DMS53 treated with DMSO at 0.1 percent for 48 hours (cell line): ENCODE results near the gene CPZ.
"Not testable (repeated sequence)": the region's sequence is repeated elsewhere in the genome, so short reads cannot be mapped to it uniquely, and the experiment has no call there.

ENCODE experiments used
- DNase-seq: peaks from one replicate; lab custom pipeline; 2025; ENCODE audit not compliant: unreplicated experiment; lab: John Stamatoyannopoulos, UW

CPZ gene

DNA sequence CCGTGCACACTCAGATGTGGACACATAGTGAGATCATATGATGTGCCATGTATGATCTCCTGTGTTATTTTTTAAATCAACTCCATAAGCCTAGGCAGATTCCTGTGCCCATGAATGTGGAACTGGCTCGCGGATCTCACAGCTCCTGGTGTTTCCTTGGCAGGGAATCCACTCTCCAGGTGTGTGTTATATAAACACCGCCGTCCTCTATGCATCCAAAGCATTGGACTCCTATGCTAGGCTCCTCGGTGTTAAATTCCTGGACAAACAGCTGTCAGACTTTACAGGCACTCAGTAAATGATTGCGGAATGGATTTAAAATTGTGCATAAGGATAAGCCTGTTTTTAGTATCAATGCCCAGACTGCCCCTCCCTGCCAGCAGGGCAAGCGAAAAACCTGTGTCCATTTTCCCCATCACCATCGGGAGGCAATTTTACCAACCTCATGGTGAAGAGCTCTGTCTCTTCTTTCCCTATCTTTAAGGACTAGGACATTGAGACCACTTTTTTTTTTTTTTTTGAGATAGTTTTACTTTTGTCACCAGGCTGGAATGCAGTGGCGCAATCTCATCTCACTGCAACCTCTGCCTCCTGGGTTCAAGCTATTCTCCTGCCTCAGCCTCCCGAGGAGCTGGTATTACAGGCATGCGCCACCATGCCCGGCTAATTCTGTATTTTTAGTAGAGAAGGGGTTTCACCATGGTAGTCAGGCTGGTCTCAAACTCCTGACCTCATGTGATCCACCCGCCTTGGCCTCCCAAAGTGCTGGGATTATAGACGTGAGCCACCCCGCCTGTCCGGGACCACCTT, 36.0 kb upstream of the CPZ start:
- DNase-seq, result no peak

DNA sequence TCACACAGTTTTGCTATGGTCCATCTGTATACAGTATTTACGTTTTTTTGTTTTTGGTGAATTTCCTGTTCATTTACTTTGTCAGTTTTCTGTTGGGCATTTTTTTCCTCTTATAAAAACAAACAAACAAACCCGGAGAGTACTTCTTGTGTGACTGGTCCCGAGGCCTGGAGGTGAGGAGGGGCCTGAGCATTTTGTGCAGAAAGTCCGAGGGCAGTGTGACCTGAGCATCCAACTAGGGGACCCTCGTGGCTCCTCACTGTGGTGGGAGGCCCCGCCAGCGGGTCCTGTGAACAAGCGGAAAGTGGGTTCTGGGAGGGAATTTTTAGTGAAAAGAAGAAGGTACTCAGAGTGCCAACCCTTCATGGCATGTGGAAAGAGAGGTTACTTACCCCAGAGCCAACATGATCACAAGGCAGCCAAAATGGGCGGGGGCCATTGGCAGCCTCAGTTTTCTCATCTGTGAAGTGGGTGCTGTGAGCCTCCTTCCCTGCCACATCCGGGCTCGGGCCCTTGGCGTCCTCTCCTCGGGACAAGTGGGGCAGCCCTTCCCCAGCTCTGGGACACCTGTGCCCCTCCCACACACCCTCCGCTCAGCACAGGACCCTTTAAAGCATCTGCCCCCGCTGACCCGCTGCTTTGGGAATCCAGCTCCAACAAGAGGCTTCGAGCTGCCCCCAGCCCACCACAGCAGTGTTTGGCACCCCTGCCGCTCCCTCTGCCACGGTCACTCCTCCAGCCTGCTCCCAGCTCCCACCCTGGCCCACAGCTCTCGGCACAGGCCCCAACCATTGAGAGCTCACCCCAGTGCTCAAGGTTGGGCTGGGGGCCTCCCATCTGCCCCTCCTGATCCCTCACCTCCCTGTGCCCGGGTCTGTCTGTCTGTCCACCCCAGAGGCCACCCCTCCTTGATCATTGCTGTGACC, 35.2 kb upstream of the CPZ start:
- no peak for DNase-seq

DNA sequence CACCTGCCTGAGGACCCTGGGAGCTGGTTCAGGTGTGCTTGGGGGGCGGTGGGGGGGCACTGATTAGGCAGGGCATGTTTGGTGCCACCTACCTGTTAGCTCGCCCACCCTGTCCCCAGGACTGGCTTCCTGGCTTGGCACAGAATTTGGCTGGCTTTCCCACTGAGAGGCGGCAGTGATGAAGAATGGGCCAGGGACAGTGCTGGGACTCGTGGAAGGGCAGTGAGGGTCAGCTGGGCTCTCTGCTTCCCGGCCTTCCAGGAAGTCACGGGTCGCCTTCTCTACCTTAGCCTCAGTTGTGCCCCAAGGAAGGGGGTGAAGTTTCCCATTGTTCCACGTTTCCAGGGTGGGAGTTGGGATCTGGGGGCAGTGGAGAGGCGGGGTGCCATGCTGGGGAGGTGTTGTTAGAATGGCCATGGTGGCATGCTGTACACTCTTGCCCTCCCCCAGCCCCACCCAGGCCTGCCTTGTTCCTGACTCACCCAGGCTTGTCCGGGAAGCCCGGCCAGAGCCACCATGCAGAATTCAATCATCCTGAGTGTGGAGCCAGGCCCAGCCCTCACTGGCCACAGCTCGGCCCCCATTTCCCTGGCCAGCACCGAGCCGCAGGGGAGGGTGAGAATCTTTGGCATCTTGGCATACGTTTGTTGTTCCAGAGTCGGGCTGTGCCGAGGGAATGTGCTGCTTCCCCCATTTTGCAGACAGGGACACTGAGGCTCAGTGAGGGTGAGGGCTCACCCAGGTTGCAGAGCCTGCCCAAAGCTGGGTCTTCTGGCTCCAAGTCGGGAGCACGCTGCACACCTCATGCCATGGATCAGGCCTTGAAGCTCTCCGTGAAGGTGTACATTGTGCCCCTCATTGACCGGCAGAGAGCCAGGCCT, 34.2 kb upstream of the CPZ start:
- no peak for DNase-seq

DNA sequence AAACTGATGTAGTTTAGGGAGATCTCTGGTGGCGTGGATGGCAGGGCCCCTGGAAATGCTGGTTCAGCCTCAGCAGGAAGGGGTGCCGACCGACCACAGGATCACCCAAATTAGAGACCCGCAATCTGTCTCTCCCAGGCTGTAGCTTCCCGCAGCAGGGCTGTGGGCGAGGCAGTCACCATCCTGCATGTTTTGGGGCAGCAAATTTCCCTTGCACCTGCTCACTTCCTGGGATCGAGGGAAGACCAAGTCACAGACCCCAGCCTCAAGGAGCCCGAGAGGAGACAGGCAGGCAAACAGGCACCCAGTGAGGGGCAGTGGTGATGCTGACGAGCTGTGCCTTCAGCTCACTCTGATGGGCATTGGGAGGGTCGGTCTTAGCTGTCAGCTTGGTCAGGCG, 33.6 kb upstream of the CPZ start:
- no peak for DNase-seq

DNA sequence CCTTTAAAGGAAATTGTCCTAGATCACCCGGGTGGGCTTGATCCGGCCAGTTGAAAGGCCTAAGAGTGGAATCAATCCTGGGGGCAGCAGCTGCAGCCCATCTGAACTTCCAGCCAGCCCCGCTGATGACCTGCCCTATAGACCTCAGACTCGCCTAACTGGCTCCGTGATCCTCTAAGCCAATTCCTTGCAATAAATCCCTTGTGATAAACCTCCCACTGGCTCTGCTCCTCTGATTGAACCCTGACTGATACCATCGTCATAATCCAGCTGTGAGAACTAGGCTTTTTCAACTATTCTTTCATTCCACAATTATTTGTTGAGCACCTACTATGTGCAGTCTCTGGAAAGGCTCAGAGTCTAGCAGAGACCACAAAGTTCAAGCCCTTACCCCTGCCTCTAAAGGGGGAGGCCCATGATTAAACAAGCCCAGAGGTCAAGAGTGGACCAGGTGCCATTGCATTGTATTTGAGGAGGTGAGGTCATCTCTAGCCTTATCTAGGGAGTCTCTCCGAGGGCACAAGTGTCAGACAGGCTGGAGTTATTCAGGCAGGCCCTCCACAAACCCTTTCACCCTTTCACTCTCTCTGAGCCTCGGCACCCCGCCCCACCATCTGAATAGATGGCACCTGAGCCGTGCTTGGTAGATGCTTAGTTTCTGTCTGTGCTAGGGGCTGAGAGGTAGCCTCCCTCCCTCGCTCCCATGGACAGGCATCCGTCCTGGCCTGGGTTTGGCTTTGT, 32.9 kb upstream of the CPZ start:
- DNase-seq, result no peak

- no peak for DNase-seq
Measured at GRCh38 chr4:8560265-8561047, 32.1 kb upstream of the CPZ start.

- no peak for DNase-seq
Measured at GRCh38 chr4:8564595-8564994, 28.0 kb upstream of the CPZ start.

GRCh38 chr4:8568068-8568668, 24.4 kb upstream of the CPZ start:
- no peak for DNase-seq

DNA sequence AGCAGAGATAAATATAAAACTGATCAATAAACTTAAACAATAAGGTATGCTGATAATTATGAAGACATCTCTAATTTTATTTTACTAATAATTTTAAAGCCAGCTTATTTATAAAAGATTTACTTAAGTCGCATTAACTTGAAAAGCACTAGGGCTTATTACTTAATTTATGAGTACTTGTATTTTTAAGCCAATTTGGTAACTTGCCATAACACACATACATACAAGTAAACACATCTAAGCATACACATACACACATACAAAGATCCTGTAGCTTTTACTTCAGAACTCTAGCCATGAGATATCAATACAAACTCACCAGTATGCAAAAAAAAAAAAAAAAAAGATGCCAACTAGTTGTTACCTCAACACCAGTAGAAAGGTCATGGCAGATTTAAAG, 22.4 kb upstream of the CPZ start:
- no peak for DNase-seq

GRCh38 chr4:8571702-8572685, 20.6 kb upstream of the CPZ start:
- DNase-seq, result no peak

- no peak for DNase-seq
Measured at GRCh38 chr4:8573266-8573665, 19.3 kb upstream of the CPZ start.

- no peak for DNase-seq
Measured at GRCh38 chr4:8574796-8575370, 17.7 kb upstream of the CPZ start.

GRCh38 chr4:8575457-8575856, 17.1 kb upstream of the CPZ start:
- DNase-seq, result no peak

GRCh38 chr4:8576591-8576990, 16.0 kb upstream of the CPZ start:
- not testable (repeated sequence) for DNase-seq

GRCh38 chr4:8577046-8577445, 15.5 kb upstream of the CPZ start:
- DNase-seq, result no peak

DNA sequence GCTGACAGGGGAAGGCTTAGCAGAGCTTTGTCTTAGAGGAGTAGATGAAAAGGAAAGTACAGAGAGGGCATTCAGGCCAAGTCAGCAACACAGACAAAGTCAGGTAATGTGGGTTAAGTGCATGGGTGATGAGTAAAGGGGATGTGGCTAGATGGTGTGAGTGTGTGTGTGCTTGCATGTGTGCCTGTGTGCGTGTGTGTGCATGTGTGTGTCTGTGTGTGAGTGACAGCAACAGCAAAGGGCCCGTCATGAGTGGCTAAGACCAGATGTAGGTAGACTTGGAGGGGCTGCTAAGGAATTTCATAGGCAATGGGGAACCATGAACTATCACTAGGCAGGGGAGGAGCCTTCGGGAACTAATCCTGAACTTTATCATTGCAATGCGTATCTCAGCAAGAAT, 14.6 kb upstream of the CPZ start:
- DNase-seq, result no peak

DNA sequence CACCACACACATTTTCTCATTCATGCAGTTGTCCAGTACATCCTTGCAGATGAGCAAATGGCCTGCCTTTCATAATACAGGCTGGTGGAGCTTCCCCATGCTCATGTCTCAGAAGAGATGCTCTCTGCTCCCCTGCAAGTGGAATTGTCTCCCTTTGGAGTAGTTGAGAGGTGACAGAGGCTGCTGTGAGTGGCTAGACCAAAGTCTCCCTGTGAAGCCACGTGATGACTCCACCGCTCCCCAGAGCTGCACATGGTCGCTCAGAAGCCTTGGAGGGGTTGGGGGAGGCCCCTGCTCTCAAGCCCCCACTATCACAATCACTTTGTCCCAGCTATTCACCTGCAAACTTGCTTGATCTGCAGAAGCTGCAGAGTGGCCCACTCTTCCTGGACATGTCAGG, 13.8 kb upstream of the CPZ start:
- no peak for DNase-seq
